GM18505 (cell line): Measurements from ENCODE around the gene BAHD1.

ENCODE experiments used
- ATAC-seq: cut with Tn5 transposase; IDR thresholded peaks from one replicate; pipeline ENCODE4 v1.9.1; 2021; ENCODE audit not compliant: unreplicated experiment
- POLR2A ChIP-seq: IDR thresholded peaks from 4 replicates; pipeline ENCODE4 v1.6.1; 2011; ENCODE audit warnings: borderline replicate concordance; ENCODE audit not compliant: insufficient read depth, insufficient read length; ENCODE audit errors: extremely low read depth

BAHD1 gene

DNA sequence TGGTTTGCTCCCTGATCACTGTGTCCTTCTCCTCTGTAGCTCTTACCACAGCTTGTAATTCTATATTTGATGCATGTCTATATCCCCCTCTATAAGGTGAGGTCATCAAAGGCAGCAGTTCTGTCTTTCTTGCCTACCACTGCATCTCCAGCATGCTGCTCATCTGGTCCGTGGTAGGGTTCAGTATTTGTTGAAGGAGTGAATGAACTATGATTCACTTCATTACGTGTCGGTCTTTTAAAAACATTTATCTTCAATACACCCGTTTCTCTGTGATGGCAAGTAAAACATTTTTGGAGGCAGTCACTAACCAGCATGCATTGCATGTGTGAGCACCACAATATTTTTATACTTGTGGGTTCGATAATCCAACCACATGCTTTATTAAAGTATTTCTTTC, 57.7 kb downstream of the BAHD1 start:
- ATAC-seq, result no peak
- no peak for TF ChIP-seq POLR2A

GRCh38 chr15:40498891-40499290, 58.1 kb downstream of the BAHD1 start:
- no peak for TF ChIP-seq POLR2A
- ATAC-seq, result no peak

- ATAC-seq, result no peak
These were observed 59.2 kb downstream of the BAHD1 start for GRCh38 chr15:40499931-40500330.

DNA sequence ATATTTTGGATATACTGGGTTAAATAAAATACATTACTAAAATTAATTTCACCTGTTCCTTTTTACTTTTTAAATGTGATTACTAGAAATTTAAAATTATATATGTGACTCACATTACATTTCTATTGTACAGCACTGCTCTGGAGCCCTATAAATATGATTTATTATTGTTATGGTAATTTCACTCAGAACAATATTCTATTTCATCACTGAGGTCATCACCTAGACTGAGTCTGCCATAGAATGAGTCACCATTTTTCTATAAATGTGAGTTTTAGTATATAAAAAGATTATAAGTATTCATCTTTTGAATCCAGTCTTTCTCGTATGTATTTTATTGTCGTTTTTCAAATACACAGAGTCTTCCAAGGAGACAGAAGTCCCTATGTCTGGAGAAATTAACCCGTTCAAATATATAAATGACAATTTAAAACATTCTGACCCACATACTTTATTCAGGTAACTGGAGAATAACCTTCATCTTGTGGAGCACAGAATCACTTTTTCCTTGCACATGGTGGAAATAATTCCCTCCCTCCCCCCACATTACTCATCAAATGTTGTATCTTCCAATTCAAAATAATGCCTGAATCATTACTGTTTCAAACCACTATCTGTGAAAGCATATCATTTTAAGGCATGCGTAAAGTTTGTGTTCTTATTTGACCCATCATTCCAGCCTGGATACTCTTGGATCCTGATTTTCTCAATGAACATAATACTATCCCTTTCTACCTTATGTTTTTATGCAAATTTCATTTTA, 60.0 kb downstream of the BAHD1 start:
- TF ChIP-seq POLR2A, result no peak
- no peak for ATAC-seq

More at GRCh38 chr15:40499931-40500330, 59.2 kb downstream of the BAHD1 start:
- no peak for TF ChIP-seq POLR2A

DNA sequence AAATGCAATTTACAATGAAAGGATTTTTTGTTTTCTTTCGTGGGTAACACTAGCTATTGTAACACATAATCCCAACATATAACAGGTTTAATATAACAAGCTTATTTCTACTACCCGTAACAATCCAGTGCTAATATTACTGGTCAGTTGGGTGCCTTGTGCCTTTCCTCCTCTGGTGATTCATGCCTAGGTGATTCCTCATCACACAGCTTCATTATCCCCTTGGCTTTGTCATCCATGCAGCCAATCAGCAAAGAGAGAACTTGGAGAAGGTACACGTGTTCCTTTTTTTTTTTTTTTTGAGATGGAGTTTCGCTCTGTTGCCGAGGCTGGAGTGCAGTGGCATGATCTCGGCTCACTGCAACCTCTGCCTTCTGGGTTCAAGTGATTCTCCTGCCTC, 60.7 kb downstream of the BAHD1 start:
- no peak for ATAC-seq
- no peak for TF ChIP-seq POLR2A

GRCh38 chr15:40506964-40507571, 66.3 kb downstream of the BAHD1 start:
- TF ChIP-seq POLR2A, result no peak
- ATAC-seq, result no peak

- no peak for ATAC-seq
- TF ChIP-seq POLR2A, result no peak
These were observed 67.5 kb downstream of the BAHD1 start for GRCh38 chr15:40508216-40508615.

DNA sequence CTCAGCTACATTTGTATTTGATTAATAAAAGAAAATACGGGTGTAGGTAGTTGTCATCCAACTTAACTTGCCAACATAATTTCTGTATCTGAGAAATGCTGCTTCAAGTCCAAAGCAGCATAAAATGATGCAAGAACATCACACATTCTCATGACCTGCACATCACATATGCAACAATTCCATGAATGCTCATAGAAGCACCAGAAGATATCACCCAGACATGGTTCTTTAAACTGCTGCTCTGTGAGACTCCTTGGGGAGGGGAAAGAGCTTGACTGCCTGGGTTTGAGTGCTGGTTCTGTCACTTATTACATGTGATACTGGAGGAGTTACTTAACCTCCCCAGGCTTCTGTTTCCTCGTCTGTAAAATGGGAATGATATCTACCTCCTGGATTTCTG, 69.4 kb downstream of the BAHD1 start:
- no peak for ATAC-seq
- no peak for TF ChIP-seq POLR2A

DNA sequence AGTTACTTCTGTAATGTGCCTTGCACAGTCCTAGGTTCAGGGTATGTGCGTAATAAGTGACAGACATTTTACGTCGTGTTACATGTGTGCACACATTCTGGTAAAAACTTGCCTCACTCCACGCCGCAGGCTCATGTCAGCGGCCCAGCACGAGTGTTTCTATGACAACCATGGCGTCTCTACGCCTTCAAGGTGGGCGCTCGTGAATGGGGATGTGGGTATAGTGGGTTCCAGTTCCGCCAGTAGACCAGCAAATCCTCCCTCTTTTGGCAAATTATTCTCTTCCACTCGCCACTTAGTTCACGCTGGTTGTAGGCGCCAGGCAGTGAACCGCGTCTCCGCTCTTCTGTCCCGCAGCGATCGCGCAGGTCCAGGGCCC, 70.3 kb downstream of the BAHD1 start:
- ATAC-seq, result peak; percentile 57
- no peak for TF ChIP-seq POLR2A

DNA sequence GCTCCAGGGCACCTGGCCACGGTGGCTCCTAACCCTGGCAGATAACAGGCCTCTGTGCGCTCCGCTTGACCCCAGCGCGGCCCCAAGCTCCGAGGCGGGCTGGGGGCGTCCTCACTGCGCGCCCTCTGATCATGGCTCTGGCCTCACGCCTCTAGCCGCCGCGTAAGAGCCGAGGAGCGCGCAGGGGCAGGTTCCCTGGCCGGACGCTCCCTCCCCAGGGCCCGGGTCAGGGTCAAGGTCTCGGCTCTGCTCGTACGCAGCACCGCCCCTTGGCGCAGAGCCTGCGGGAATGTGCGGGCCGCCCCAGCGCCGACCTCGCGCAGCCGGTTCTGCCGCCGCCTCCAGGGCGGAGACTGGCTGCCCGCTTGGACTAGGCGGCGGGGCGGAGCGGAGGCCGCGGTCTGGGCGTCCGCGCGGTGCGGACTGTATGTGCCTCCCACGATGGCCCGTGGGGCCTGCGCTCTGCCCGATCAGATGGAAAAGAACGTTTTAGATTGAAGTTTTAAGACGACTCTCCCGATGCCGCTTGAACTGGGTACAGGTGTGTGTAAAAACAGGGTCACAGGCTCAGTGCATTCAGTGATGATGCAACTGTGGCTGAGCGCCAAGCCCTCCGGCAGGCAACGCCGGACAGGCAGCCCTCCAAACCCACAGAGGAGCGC, 70.8 kb downstream of the BAHD1 start:
- TF ChIP-seq POLR2A, result no peak
- peak; percentile 48 for ATAC-seq

GRCh38 chr15:40512440-40512839, 71.7 kb downstream of the BAHD1 start:
- no peak for ATAC-seq
- no peak for TF ChIP-seq POLR2A

- TF ChIP-seq POLR2A, result no peak
- no peak for ATAC-seq
These were observed 72.9 kb downstream of the BAHD1 start for GRCh38 chr15:40513609-40514008.

GRCh38 chr15:40516322-40516721, 75.6 kb downstream of the BAHD1 start:
- TF ChIP-seq POLR2A, result no peak
- no peak for ATAC-seq
